Colonic mucosa (tissue), 4 donors: Measurements from ENCODE around the gene STX3. TPM values are rescaled to one million over a fixed set of nuclear protein-coding genes. Genes with fewer than 3 reads are reported as not detected.

ENCODE experiments used
- DNase-seq: peaks from one replicate; pipeline ENCODE4 v3.0.0-alpha.2; 2020
- H3K27ac ChIP-seq: fragments of 200-600 bp; one replicate; pipeline ENCODE4 v1.8.0; 2021
- H3K27me3 ChIP-seq: fragments of 200-600 bp; one replicate; pipeline ENCODE4 v1.8.0; 2021
- H3K36me3 ChIP-seq: fragments of 200-600 bp; one replicate; pipeline ENCODE4 v1.8.0; 2021
- H3K4me1 ChIP-seq: fragments of 200-600 bp; one replicate; pipeline ENCODE4 v1.8.0; 2021; ENCODE audit warnings: mild to moderate bottlenecking
- H3K4me3 ChIP-seq: fragments of 200-600 bp; one replicate; pipeline ENCODE4 v1.8.0; 2021
- H3K9ac ChIP-seq, 2 donors: one replicate each; pipeline ENCODE4 v1.7.0; 2013; ENCODE audit warnings: control low read depth in 2 of 2, low read depth in 2 of 2, low read length in 2 of 2
- H3K9me3 ChIP-seq: fragments of 200-600 bp; one replicate; pipeline ENCODE4 v1.8.0; 2021
- intact Hi-C: fragments of 100-400 bp; cut with DNase I; formaldehyde crosslinking; loops from one replicate; pipeline ENCODE4 v1.14.1; 2022
- total RNA-seq, 2 donors: library from RNA; stranded (reverse); fragmentation: NEBNext Ultra II Directional in 1 of 2; extraction: Animal tissue kit (Norgen Biotek cat#: 25700) in 1 of 2; gene quantifications; one replicate each; pipeline ENCODE4 v1.2.1, GENCODE V29; 2021
- TF ChIP-seq, protein P1 (sequence below): fragments of 200-600 bp; IDR thresholded peaks from one replicate; pipeline ENCODE4 v1.8.0; 2022; ENCODE audit warnings: antibody characterized with exemption, mild to moderate bottlenecking
- donor health status: healthy.
- donor health status: DM: no; HTN: no; CAD: no.
- donor health status: DM: no; HTN: no; CAD: no.

Gene STX3
- total RNA-seq, 2 donors from 2014 or later: 45.2 to 70.9 TPM

DNA sequence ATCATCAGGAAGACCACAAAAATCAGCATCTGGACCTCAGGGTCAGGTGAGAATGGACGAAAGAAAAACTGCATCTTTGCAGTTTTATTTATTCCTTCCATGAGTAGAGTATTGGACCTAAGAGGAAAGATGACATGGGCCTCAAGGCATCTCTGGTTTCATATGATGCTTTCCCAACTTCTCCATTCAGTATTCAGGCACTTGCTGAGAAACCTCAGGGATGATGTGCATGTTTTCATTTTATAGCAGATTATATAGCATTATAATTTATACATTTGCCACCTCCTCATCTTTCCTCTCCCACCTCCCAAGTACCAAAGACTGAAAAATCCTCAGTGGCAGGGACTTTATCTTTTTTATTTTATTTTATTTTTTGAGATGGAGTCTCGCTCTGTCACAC lies 41.4 kb upstream of the STX3 start, which contains the start of gene OR10V1:
TSS of gene OR10V1 (minus strand) at position 101 of the 400 bp plus-strand sequence. CDS start at position 101, 0 bp downstream.
- intact Hi-C loops: no loop called here

DNA sequence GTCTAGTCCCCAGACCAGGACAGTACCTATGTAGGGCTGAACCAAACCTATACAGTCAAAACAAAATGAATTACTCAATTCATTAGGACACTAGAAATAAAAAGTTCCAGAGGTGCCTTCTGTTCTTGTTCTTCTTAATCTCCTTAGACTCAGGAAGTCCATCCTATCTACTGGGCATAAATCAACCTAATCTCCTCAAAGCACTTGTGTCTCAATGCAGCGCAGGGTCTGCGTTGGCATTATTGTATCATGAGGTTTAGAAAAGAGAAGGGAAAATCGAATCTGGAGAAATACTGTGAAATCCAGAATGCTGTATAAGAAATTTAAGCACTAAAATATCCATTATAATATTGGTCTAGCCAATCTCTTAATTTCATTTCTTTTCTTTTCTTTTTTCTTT lies 39.1 kb upstream of the STX3 start:
- H3K4me1 ChIP-seq: no peaks in the 10 kb centered on the region
- H3K27ac ChIP-seq: no peak overlapping the region
- H3K36me3 ChIP-seq: no peaks in the 10 kb centered on the region
- H3K9me3 ChIP-seq: no peaks in the 10 kb centered on the region
- H3K4me3 ChIP-seq: no peak overlapping the region
- TF ChIP-seq, protein P1, sequence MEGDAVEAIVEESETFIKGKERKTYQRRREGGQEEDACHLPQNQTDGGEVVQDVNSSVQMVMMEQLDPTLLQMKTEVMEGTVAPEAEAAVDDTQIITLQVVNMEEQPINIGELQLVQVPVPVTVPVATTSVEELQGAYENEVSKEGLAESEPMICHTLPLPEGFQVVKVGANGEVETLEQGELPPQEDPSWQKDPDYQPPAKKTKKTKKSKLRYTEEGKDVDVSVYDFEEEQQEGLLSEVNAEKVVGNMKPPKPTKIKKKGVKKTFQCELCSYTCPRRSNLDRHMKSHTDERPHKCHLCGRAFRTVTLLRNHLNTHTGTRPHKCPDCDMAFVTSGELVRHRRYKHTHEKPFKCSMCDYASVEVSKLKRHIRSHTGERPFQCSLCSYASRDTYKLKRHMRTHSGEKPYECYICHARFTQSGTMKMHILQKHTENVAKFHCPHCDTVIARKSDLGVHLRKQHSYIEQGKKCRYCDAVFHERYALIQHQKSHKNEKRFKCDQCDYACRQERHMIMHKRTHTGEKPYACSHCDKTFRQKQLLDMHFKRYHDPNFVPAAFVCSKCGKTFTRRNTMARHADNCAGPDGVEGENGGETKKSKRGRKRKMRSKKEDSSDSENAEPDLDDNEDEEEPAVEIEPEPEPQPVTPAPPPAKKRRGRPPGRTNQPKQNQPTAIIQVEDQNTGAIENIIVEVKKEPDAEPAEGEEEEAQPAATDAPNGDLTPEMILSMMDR: no peak
- intact Hi-C loops: no loop called here
- H3K27me3 ChIP-seq: no peaks in the 10 kb centered on the region
- H3K9ac ChIP-seq: no peak overlapping the region
- no peak for DNase-seq

More for the DNA sequence above, 41.4 kb upstream of the STX3 start, which contains the start of gene OR10V1:
- Histone ChIP-seq H3K36me3 (no peaks in the 10 kb centered on the region), H3K27ac (no peak within 1 kb of the TSS), H3K4me3 (no peak within 1 kb of the TSS), H3K9me3 (no peaks in the 10 kb centered on the region), H3K27me3 (no peaks in the 10 kb centered on the region), H3K9ac (no peak within 1 kb of the TSS), H3K4me1 (no peaks in the 10 kb centered on the region)
- TF ChIP-seq, protein P1: no peak
- no peak for DNase-seq

DNA sequence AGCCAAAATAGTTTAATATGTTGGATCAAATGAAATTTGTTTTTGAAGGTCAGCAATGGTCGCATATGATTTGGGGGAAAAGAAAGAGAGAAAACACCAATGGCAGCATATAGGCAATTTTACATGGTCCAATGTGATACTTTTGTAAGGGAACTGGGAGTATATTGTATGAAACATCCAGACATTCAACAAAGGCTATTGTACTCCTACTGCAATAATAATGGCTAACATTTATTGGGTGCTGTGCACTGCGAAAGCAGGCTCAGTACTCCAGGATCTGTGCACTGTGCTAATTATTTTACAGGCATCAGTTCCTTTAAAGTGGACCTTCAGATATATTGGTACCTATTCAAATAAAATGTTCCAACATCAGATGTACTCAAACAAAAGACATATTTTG lies 35.6 kb upstream of the STX3 start:
- Histone ChIP-seq H3K4me1 (no peaks in the 10 kb centered on the region), H3K9ac (no peak overlapping the region), H3K9me3 (no peaks in the 10 kb centered on the region), H3K4me3 (no peak overlapping the region), H3K27ac (no peak overlapping the region), H3K27me3 (no peaks in the 10 kb centered on the region), H3K36me3 (no peaks in the 10 kb centered on the region)
- intact Hi-C loops: no loop called here
- TF ChIP-seq, protein P1: no peak
- DNase-seq: no peak

DNA sequence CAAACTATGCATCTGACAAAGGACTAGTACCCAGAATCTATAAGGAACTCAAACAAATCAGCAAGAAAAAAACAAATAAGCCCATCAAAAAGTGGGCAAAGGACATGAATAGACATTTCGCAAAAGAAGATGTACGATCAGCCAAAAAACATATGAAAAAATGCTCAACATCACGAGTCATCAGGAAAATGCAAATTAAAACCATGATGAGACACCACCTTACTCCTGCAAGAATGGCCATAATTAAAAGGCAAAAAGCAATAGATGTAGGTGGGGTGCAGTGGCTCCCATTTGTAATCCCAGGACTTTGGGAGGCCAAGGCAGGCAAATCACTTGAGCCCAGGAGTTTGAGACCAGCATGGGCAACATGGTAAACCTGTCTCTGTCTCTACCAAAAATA lies 31.1 kb upstream of the STX3 start:
- no peaks in the 10 kb centered on the region for H3K4me1 ChIP-seq
- TF ChIP-seq, protein P1: no peak

DNA sequence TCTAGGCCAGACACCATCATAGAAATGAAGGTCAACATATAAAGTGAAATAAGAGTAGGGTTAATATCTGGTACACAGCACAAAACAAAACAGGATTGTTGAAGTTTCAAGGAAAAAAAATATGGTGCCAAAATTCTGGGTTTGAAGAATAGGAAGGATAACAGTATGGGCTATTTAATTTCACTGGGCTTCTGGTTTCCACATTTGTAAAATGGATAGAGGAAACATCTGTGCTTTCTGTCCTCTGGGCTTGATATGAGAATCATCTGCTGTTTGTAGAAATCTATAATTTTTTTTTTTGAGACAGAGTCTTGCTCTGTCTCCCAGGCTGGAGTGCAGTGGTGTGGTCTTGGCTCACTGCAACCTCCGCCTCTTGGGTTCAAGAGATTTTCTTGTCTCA lies 27.8 kb upstream of the STX3 start:
- Histone ChIP-seq H3K27me3 (no peaks in the 10 kb centered on the region), H3K4me3 (no peak overlapping the region), H3K36me3 (no peaks in the 10 kb centered on the region), H3K9ac (no peak overlapping the region), H3K4me1 (no peaks in the 10 kb centered on the region), H3K27ac (no peak overlapping the region), H3K9me3 (no peaks in the 10 kb centered on the region)
- TF ChIP-seq, protein P1: no peak
- DNase-seq: no peak
- intact Hi-C loops: no loop called here

More for the DNA sequence above, 31.1 kb upstream of the STX3 start:
- Histone ChIP-seq H3K27ac (no peak overlapping the region), H3K9ac (no peak overlapping the region), H3K36me3 (no peaks in the 10 kb centered on the region), H3K4me3 (no peak overlapping the region), H3K9me3 (no peaks in the 10 kb centered on the region), H3K27me3 (no peaks in the 10 kb centered on the region)
- intact Hi-C loops: no loop called here
- DNase-seq: no peak
